GM13977 (cell line): ENCODE data around the gene KCP.

Experiments
- DNase-seq: peaks from one replicate; pipeline ENCODE4 v3.0.0; 2012; ENCODE audit warnings: low spot score
- in situ Hi-C: fragments of 300-500 bp; cut with MboI; formaldehyde crosslinking; loops from one replicate; pipeline ENCODE4 v1.12.0; 2022; ENCODE audit warnings: low sequenced_read_pairs, low pct_unique_long_range_greater_than_20kb, mixed read lengths, inconsistent platforms; ENCODE audit not compliant: unreplicated experiment
- TF ChIP-seq, protein P1 (sequence below): IDR thresholded peaks from 2 replicates; pipeline ENCODE4 v1.5.1; 2012; ENCODE audit warnings: mild to moderate bottlenecking, control low read depth; ENCODE audit not compliant: insufficient read depth; ENCODE audit errors: extremely low read depth, missing control alignments

Gene KCP

DNA sequence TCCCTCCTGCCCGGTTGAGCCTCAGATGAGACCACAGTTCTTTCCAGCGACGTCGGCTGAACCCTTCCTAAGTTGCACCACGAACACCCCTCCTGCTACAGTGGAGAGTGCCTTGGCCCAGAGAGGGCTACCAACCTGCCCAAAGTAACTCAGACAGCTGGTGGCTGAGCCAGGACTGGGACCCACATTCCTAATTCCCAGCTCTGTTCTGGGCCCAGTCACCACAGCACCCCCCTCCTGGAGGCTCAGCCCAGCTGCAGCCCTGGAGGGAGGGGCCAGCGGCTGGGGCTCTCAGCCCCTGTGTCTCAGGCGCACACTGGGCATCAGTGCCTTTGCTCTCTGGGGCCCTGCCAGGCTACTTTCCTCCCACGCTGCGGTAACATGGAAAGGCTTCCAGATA is 37.3 kb downstream of the KCP start:
- TF ChIP-seq, protein P1, sequence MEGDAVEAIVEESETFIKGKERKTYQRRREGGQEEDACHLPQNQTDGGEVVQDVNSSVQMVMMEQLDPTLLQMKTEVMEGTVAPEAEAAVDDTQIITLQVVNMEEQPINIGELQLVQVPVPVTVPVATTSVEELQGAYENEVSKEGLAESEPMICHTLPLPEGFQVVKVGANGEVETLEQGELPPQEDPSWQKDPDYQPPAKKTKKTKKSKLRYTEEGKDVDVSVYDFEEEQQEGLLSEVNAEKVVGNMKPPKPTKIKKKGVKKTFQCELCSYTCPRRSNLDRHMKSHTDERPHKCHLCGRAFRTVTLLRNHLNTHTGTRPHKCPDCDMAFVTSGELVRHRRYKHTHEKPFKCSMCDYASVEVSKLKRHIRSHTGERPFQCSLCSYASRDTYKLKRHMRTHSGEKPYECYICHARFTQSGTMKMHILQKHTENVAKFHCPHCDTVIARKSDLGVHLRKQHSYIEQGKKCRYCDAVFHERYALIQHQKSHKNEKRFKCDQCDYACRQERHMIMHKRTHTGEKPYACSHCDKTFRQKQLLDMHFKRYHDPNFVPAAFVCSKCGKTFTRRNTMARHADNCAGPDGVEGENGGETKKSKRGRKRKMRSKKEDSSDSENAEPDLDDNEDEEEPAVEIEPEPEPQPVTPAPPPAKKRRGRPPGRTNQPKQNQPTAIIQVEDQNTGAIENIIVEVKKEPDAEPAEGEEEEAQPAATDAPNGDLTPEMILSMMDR, result no peak
- in situ Hi-C loops, result no loop called here
- DNase-seq, result no peak

DNA sequence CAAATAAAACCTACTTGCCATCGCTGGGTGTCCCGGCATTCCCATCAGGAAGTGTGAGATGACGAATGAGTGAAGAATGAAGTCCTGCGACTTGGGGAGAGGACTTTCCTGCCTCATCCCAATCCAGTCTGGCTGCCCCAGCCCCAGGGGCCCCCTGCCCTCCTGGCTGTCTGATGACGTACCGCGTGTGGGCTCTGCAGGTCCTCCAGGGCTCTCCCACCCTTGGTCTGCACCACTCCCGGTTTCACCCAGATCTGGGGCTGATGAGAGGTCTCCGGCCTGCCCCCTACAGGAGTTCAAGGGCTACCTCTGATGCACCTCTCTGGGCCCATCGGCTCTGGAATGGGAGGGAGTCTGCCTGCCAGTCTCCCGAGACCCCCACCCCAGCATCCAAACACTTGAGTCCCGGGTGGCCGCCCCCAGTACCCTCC is 38.1 kb downstream of the KCP start:
- TF ChIP-seq, protein P1, result no peak
- in situ Hi-C loops, result no loop called here
- no peak for DNase-seq

- TF ChIP-seq, protein P1, result no peak
- no peak for DNase-seq
- in situ Hi-C loops, result no loop called here
Measured at GRCh38 chr7:128871050-128871449, 39.5 kb downstream of the KCP start.

DNA sequence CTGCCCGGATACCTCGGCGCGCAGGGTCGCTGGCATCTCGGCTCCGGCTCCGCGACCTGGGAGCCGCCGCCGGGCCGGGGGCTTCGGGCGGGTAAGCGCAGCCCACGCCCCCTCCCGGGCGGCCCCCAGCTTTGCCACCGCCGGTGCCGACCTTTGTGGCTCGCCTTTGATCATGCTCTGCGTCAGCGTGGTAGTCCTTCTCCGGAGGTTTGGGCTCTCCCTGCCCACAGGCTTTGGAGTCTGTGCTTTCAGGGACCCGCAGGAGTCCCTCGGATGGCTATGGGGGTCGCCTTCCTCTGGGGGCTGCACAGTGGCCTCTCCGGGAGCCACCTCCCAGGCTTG is 40.6 kb downstream of the KCP start:
- in situ Hi-C loops, result no loop called here

DNA sequence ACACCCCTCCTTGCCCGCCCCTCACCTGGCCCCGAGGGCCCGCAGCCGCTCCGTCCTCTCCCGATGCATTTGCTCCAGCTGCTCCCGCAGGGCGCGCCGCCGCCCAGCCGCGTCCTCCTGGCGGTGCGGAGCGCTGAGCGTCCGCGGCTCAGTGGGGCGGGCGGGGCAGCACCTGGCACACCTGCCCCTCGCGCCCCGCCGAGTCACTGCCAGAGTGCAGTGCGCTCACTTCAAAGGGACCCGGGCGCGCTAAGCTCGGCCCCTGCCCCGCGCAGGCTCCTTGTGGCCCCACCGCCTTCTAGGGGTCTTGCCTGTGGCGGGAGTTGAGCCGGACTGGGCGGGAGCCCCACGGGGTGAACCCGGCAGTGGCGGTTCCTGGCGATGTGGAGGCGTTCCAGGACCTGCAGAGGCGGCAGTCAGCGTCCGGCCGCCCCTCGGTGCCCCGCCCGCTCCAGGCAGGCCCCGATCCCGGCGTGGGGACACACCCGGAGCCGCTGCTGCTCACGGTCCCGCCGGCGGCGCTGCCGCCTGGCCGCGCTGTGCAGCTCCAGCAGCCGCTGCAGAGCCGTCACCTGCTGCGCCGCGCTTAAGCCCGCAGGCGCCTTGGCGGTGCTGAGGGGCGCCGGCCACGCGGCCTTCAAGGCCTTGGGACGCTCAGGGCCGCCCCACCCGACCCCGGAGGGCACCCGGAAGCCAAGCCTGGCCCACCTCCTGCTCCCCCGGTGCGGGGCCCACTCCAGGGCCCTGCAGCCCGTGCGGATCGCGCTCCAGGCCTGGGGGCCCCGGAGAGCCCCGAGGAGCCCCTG is 41.2 kb downstream of the KCP start:
- in situ Hi-C loops, result no loop called here
- TF ChIP-seq, protein P1, result peak; percentile 40
- DNase-seq, result peak; percentile 78

More for the DNA sequence above, 40.6 kb downstream of the KCP start:
- TF ChIP-seq, protein P1, result no peak
- no peak for DNase-seq

- TF ChIP-seq, protein P1, result no peak
- no peak for DNase-seq
- in situ Hi-C loops, result no loop called here
Measured at GRCh38 chr7:128868624-128869137, 41.8 kb downstream of the KCP start.
